DMS153 treated with DMSO at 0.1 percent for 48 hours (cell line): Measurements from ENCODE around the gene GLP1R.

Experiments used
- DNase-seq: peaks from one replicate; lab custom pipeline; 2025; ENCODE audit not compliant: unreplicated experiment; lab: John Stamatoyannopoulos, UW

GLP1R gene

GRCh38 chr6:39061588-39061987 is 13.0 kb downstream of the GLP1R start:
- DNase-seq: no peak

- no peak for DNase-seq
Observed at GRCh38 chr6:39062014-39062740, 13.6 kb downstream of the GLP1R start.

GRCh38 chr6:39063526-39063925 is 14.9 kb downstream of the GLP1R start:
- no peak for DNase-seq

GRCh38 chr6:39065561-39065960 is 17.0 kb downstream of the GLP1R start:
- DNase-seq: no peak

- no peak for DNase-seq
Observed at GRCh38 chr6:39068391-39068790, 19.8 kb downstream of the GLP1R start.

GRCh38 chr6:39072830-39073229 is 24.2 kb downstream of the GLP1R start:
- no peak for DNase-seq

GRCh38 chr6:39073471-39074355 is 25.1 kb downstream of the GLP1R start:
- DNase-seq: no peak

GRCh38 chr6:39074486-39074885 is 25.9 kb downstream of the GLP1R start:
- no peak for DNase-seq

- DNase-seq: no peak
Observed at GRCh38 chr6:39075010-39075686, 26.6 kb downstream of the GLP1R start.

- DNase-seq: no peak
Observed at GRCh38 chr6:39075807-39076622, 27.4 kb downstream of the GLP1R start.

GRCh38 chr6:39076623-39077535 is 28.3 kb downstream of the GLP1R start:
- DNase-seq: no peak

- DNase-seq: no peak
Observed at GRCh38 chr6:39077882-39078594, 29.5 kb downstream of the GLP1R start.

- DNase-seq: no peak
Observed at GRCh38 chr6:39078695-39079094, 30.1 kb downstream of the GLP1R start.

- DNase-seq: no peak
Observed at GRCh38 chr6:39079197-39080125, 30.9 kb downstream of the GLP1R start.

- DNase-seq: no peak
Observed at GRCh38 chr6:39080246-39080875, 31.8 kb downstream of the GLP1R start.

- no peak for DNase-seq
Observed at GRCh38 chr6:39082310-39082709, 33.7 kb downstream of the GLP1R start.

- DNase-seq: no peak
Observed at GRCh38 chr6:39083231-39083634, 34.7 kb downstream of the GLP1R start.

- no peak for DNase-seq
Observed at GRCh38 chr6:39084506-39084905, 35.9 kb downstream of the GLP1R start.
